Endothelial cell of umbilical vein (primary cell): ENCODE results near the gene ARHGAP15. TPM values are rescaled to one million over a fixed set of nuclear protein-coding genes. Genes with fewer than 3 reads are reported as not detected.

Experiments used
- BruUV-seq: library from RNA; stranded (reverse); fragments of 400-500 nt; replicated peaks from 2 replicates; lab custom pipeline; 2021; lab: Mats Ljungman, UMichigan
- CTCF ChIA-PET: fragments of 300-600, 350-600 bp; sonication (Branson Sonifier 250); formaldehyde crosslinking; loops from one replicate; lab custom pipeline; 2021; ENCODE audit warnings: antibody characterized with exemption, inconsistent platforms; lab: Charles Lee
- POLR2A ChIA-PET: fragments of 300-600, 350-600 bp; sonication (Branson Sonifier 250); formaldehyde crosslinking; loops from one replicate; lab custom pipeline; 2021; ENCODE audit warnings: antibody characterized with exemption, inconsistent platforms; lab: Charles Lee
- DNase-seq: peaks from one replicate; pipeline ENCODE4 v3.0.0-alpha.2; 2011; ENCODE audit warnings: low read depth, low spot score
- FAIRE-seq: peaks from 2 replicates; lab custom pipeline; 2011; peaks lifted over from hg19 to GRCh38; lab: Jason Lieb, UNC
- H2AFZ ChIP-seq: 2 replicates; pipeline ENCODE4 v1.6.0; 2012; ENCODE audit warnings: low read depth, low read length, control low read depth, inconsistent platforms
- H3K27ac ChIP-seq: 2 replicates; pipeline ENCODE4 v1.5.1; 2011; ENCODE audit warnings: low read depth, mild to moderate bottlenecking, control low read depth, low read length, moderate library complexity; ENCODE audit not compliant: insufficient read depth
- H3K27me3 ChIP-seq, 2 experiments: 2 replicates each; pipeline versions ENCODE4 v1.6.0 to v1.6.1; 2011; ENCODE audit warnings: low read length in 2 of 2, mixed read lengths in 1 of 2; ENCODE audit not compliant: control insufficient read depth in 2 of 2, insufficient read depth in 2 of 2
- H3K36me3 ChIP-seq, 2 experiments: 2 replicates in 1 of 2; 3 replicates in 1 of 2; pipeline ENCODE4 v1.5.1; 2011; ENCODE audit warnings: low read length in 2 of 2, mild to moderate bottlenecking in 1 of 2, moderate library complexity in 1 of 2; ENCODE audit not compliant: control insufficient read depth in 2 of 2, insufficient read depth in 2 of 2; ENCODE audit errors: extremely low read depth in 1 of 2
- H3K4me1 ChIP-seq: 3 replicates; pipeline ENCODE4 v1.5.1; 2011; ENCODE audit warnings: mild to moderate bottlenecking, low read length; ENCODE audit not compliant: control insufficient read depth, insufficient read depth; ENCODE audit errors: extremely low read depth
- H3K4me2 ChIP-seq: 2 replicates; pipeline ENCODE4 v1.6.1; 2011; ENCODE audit warnings: low read length, control low read depth, mixed read lengths; ENCODE audit not compliant: insufficient read depth
- H3K4me3 ChIP-seq, 3 experiments: fragments of 200-600 bp in 1 of 3; sonication (generic), shearing (Covaris generic) in 1 of 3; replicated peaks in 1 of 3; 2 replicates each; pipeline ENCODE4 v1.5.1; 2011 to 2016; ENCODE audit warnings: control low read depth in 3 of 3, low read length in 3 of 3, mild to moderate bottlenecking in 2 of 3, inconsistent platforms in 1 of 3, low read depth in 1 of 3, moderate library complexity in 1 of 3; ENCODE audit not compliant: insufficient read depth in 1 of 3
- H3K79me2 ChIP-seq: 2 replicates; pipeline ENCODE4 v1.6.0; 2012; ENCODE audit warnings: low read length, inconsistent platforms; ENCODE audit not compliant: control insufficient read depth, insufficient read depth
- H3K9ac ChIP-seq: replicated peaks from 2 replicates; pipeline ENCODE3; 2011; ENCODE audit warnings: low read length, control low read depth; ENCODE audit not compliant: insufficient read depth; ENCODE audit errors: extremely low read depth
- H3K9me1 ChIP-seq: replicated peaks from 3 replicates; pipeline ENCODE4 v1.6.0; 2011; ENCODE audit warnings: mild to moderate bottlenecking, low read length; ENCODE audit not compliant: control insufficient read depth, insufficient read depth; ENCODE audit errors: extremely low read depth
- H3K9me3 ChIP-seq: replicated peaks from 2 replicates; pipeline ENCODE4 v1.5.1; 2012; ENCODE audit warnings: low read length, inconsistent platforms; ENCODE audit not compliant: control insufficient read depth, insufficient read depth
- H4K20me1 ChIP-seq: replicated peaks from 2 replicates; pipeline ENCODE3; 2011; ENCODE audit warnings: mild to moderate bottlenecking, low read length; ENCODE audit not compliant: control insufficient read depth, insufficient read depth; ENCODE audit errors: extremely low read depth
- FOS ChIP-seq: IDR thresholded peaks from 2 replicates; pipeline ENCODE4 v1.6.1; 2011; ENCODE audit warnings: mild to moderate bottlenecking, low read length, moderate library complexity, borderline replicate concordance; ENCODE audit not compliant: insufficient read depth
- GATA2 ChIP-seq: IDR thresholded peaks from 2 replicates; pipeline ENCODE4 v1.7.0; 2011; ENCODE audit warnings: low read depth, mild to moderate bottlenecking, moderate library complexity, mixed read lengths, low read length; ENCODE audit not compliant: insufficient read length, insufficient read depth
- MYC ChIP-seq: IDR thresholded peaks from one replicate; pipeline ENCODE4 v1.6.1; 2011; ENCODE audit warnings: mild to moderate bottlenecking, low read depth, low read length
- dilution Hi-C: fragments of 300-500 bp; cut with MboI; formaldehyde crosslinking; loops from one replicate; pipeline ENCODE4 v1.15.0; 2019; ENCODE audit warnings: low sequenced_read_pairs; ENCODE audit not compliant: extremely low pct_ligation_motif_present
- intact Hi-C: fragments of 100-400 bp; cut with micrococcal nuclease; formaldehyde crosslinking; loops from one replicate; pipeline ENCODE4 v1.10.0; 2022
- polyA plus RNA-seq, 4 experiments: library from polyadenylated mRNA; depleted of rRNA in 3 of 4; stranded (reverse) in 3 of 4; unstranded in 1 of 4; fragments of >200 nt; gene quantifications; 2 replicates each; pipeline versions ENCODE4 v1.2.1 to v1.2.3, GENCODE V29; 2011 to 2012; ENCODE audit warnings: missing spikeins in 1 of 4
- total RNA-seq: library from RNA; stranded (reverse); gene quantifications from 2 replicates; pipeline ENCODE4 v1.2.3, GENCODE V29; 2021
- TF ChIP-seq, protein P1 (sequence below): IDR thresholded peaks from 2 replicates; pipeline ENCODE4 v1.6.1; 2011; ENCODE audit not compliant: insufficient read depth, insufficient read length
- TF ChIP-seq, protein P2 (sequence below), 2 donors: IDR thresholded peaks; 1 replicate in 1 of 2; 2 replicates in 1 of 2; pipeline ENCODE4 v1.5.1; 2011; ENCODE audit warnings: low read length in 2 of 2, mild to moderate bottlenecking in 2 of 2, moderate library complexity in 2 of 2, control low read depth in 1 of 2, inconsistent platforms in 1 of 2, low read depth in 1 of 2; ENCODE audit not compliant: insufficient read depth in 1 of 2; ENCODE audit errors: extremely low read depth in 1 of 2

ARHGAP15 gene
- total and polyA plus RNA-seq, 2 donors (not counting 3 experiments of a cell fraction or from before 2014, with no cell fraction given) = not detected

- Histone ChIP-seq H3K9me1 (no peaks in the 10 kb centered on the region), H3K27ac (no peak overlapping the region), H3K79me2 (no peaks in the 10 kb centered on the region), H3K4me1 (no peaks in the 10 kb centered on the region), H3K4me3 (no peak overlapping the region), H3K9me3 (no peaks in the 10 kb centered on the region), H3K4me2 (no peak overlapping the region), H3K36me3 (no peaks in the 10 kb centered on the region), H3K9ac (no peak overlapping the region), H3K27me3 (no peaks in the 10 kb centered on the region), H4K20me1 (no peaks in the 10 kb centered on the region), H2AFZ (no peak overlapping the region)
- CTCF ChIA-PET = no interaction called here
- FAIRE-seq = no peak
- TF ChIP-seq, protein P1, sequence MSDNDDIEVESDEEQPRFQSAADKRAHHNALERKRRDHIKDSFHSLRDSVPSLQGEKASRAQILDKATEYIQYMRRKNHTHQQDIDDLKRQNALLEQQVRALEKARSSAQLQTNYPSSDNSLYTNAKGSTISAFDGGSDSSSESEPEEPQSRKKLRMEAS = no peak
- TF ChIP-seq FOS (no peak), MYC (no peak), GATA2 (no peak)
- dilution Hi-C loops (no loop called here), intact Hi-C loops (no loop called here)
- POLR2A ChIA-PET = no interaction called here
- no peak for DNase-seq
- BruUV-seq = no TSS peak
These were observed 573.7 kb downstream of the ARHGAP15 start for GRCh38 chr2:143702931-143703330.

GRCh38 chr2:143704451-143705106 is 575.4 kb downstream of the ARHGAP15 start:
- ChIA-PET CTCF (interaction anchor here (0.6 kb wide), 1 partner anchor 315 kb away, joined by 3 read pairs; no protein-coding TSS in a partner anchor), POLR2A (no interaction called here)
- Histone ChIP-seq H4K20me1 (no peaks in the 10 kb centered on the region), H2AFZ (no peak overlapping the region), H3K4me3 (no peak overlapping the region), H3K79me2 (no peaks in the 10 kb centered on the region), H3K4me1 (no peaks in the 10 kb centered on the region), H3K9me3 (no peaks in the 10 kb centered on the region), H3K4me2 (no peak overlapping the region), H3K27me3 (no peaks in the 10 kb centered on the region), H3K9me1 (no peaks in the 10 kb centered on the region), H3K36me3 (no peaks in the 10 kb centered on the region), H3K9ac (no peak overlapping the region), H3K27ac (no peak overlapping the region)
- FAIRE-seq (no peak), DNase-seq (no peak)
- intact Hi-C loops (no loop called here), dilution Hi-C loops (no loop called here)
- BruUV-seq = no TSS peak
- TF ChIP-seq, protein P2, sequence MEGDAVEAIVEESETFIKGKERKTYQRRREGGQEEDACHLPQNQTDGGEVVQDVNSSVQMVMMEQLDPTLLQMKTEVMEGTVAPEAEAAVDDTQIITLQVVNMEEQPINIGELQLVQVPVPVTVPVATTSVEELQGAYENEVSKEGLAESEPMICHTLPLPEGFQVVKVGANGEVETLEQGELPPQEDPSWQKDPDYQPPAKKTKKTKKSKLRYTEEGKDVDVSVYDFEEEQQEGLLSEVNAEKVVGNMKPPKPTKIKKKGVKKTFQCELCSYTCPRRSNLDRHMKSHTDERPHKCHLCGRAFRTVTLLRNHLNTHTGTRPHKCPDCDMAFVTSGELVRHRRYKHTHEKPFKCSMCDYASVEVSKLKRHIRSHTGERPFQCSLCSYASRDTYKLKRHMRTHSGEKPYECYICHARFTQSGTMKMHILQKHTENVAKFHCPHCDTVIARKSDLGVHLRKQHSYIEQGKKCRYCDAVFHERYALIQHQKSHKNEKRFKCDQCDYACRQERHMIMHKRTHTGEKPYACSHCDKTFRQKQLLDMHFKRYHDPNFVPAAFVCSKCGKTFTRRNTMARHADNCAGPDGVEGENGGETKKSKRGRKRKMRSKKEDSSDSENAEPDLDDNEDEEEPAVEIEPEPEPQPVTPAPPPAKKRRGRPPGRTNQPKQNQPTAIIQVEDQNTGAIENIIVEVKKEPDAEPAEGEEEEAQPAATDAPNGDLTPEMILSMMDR (IDR thresholded peaks at IDR 0.05; ENCODE audit: extremely low read depth in 1 of 2, insufficient read depth in 1 of 2, low read depth in 1 of 2, low read length in 2 of 2) = no peak
- TF ChIP-seq, protein P1 = no peak
- TF ChIP-seq GATA2 = no peak
